Tibial nerve (tissue), 4 donors: ENCODE measurements around the gene NRN1L. TPM values are rescaled to one million over a fixed set of nuclear protein-coding genes. Genes with fewer than 3 reads are reported as not detected.

Experiments used
- DNase-seq, 2 donors: peaks; one replicate each; pipeline ENCODE4 v3.0.0-alpha.2; 2019; ENCODE audit warnings: low spot score in 2 of 2
- H3K27ac ChIP-seq, 4 donors: fragments of 200-600 bp; sonication (generic) in 3 of 4; one replicate each; pipeline ENCODE4 v1.5.1; 2017 to 2019; ENCODE audit warnings: mild to moderate bottlenecking in 1 of 4
- H3K27me3 ChIP-seq, 2 donors: fragments of 200-600 bp; sonication (generic) in 1 of 2; one replicate each; pipeline versions ENCODE4 v1.5.1 to v1.6.0; 2017 to 2019
- H3K36me3 ChIP-seq, 3 donors: fragments of 200-600 bp; sonication (generic); one replicate each; pipeline ENCODE4 v1.5.1; 2018 to 2019
- H3K4me1 ChIP-seq, 4 donors: fragments of 200-600 bp; sonication (generic) in 3 of 4; one replicate each; pipeline ENCODE4 v1.5.1; 2017 to 2019
- H3K4me3 ChIP-seq, 4 donors: fragments of 200-600 bp; sonication (generic) in 3 of 4; one replicate each; pipeline ENCODE4 v1.5.1; 2017 to 2019; ENCODE audit warnings: mild to moderate bottlenecking in 1 of 4, moderate library complexity in 1 of 4
- H3K9me3 ChIP-seq, 4 donors: fragments of 200-600 bp; sonication (generic) in 3 of 4; one replicate each; pipeline ENCODE4 v1.5.1; 2017 to 2019
- EP300 ChIP-seq, 2 donors: sonication (generic); formaldehyde crosslinking; IDR thresholded peaks; one replicate each; pipeline ENCODE4 v1.6.1; 2017; ENCODE audit warnings: antibody characterized with exemption in 2 of 2, mild to moderate bottlenecking in 1 of 2
- POLR2A ChIP-seq, 2 donors: fragments of 450-650 bp; IDR thresholded peaks; one replicate each; pipeline ENCODE4 v1.6.1; 2017; ENCODE audit warnings: antibody characterized with exemption in 2 of 2, mild to moderate bottlenecking in 2 of 2, moderate library complexity in 2 of 2
- WGBS, 2 donors: methylation state at CpG; one replicate each; pipeline ENCODE4 v1.1.5; 2018; 5-methylcytosine and 5-hydroxymethylcytosine counted together
- total RNA-seq, 4 donors: library from RNA; depleted of rRNA; stranded (reverse); fragments of >200 nt; gene quantifications; one replicate each; pipeline ENCODE4 v1.1.0, GENCODE V29; 2016
- TF ChIP-seq, protein P1 (sequence below), 5 experiments: fragments of 200-600 bp in 3 of 5; fragments of 450-650 bp in 2 of 5; sonication (generic) in 3 of 5; IDR thresholded peaks; one replicate each; pipeline ENCODE4 v1.5.1; 2016 to 2019; ENCODE audit warnings: antibody characterized with exemption in 5 of 5, mild to moderate bottlenecking in 3 of 5, moderate library complexity in 2 of 5

NRN1L gene
- total RNA-seq, 4 donors from 2014 or later, result 2.0 to 15.1 (median 3.9) TPM

DNA sequence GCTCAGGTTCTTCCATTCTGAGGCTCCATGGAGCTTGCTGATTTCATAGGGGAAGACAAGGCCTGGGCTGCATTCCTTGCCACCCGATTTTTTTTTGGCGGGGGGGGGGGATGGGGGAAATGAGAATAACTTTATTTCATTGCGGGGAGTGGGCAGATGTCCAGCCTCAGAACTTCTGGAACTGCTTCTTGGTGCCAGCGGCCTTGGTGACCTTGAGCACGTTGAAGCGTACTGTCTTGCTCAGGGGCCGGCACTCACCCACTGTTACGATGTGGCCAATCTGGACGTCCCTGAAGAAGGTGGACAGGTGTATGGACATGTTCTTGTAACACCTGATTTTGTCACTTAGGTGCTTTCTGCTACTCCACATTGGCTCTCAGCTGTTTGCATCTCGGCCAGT is 28.9 kb upstream of the NRN1L start:
- Histone ChIP-seq H3K36me3 (peaks cover 0 to under 1% (median 0%) of the 10 kb centered on the region in 3 donors), H3K27me3 (no peaks in the 10 kb centered on the region), H3K9me3 (no peaks in the 10 kb centered on the region), H3K27ac (peak overlapping the region in 1 of 4 donors; percentile 24), H3K4me1 (peaks cover 0 to 44% (median 20%) of the 10 kb centered on the region in 4 donors), H3K4me3 (no peak overlapping the region)
- TF ChIP-seq EP300 (IDR thresholded peaks at IDR 0.05), result no peak
- TF ChIP-seq, protein P1, sequence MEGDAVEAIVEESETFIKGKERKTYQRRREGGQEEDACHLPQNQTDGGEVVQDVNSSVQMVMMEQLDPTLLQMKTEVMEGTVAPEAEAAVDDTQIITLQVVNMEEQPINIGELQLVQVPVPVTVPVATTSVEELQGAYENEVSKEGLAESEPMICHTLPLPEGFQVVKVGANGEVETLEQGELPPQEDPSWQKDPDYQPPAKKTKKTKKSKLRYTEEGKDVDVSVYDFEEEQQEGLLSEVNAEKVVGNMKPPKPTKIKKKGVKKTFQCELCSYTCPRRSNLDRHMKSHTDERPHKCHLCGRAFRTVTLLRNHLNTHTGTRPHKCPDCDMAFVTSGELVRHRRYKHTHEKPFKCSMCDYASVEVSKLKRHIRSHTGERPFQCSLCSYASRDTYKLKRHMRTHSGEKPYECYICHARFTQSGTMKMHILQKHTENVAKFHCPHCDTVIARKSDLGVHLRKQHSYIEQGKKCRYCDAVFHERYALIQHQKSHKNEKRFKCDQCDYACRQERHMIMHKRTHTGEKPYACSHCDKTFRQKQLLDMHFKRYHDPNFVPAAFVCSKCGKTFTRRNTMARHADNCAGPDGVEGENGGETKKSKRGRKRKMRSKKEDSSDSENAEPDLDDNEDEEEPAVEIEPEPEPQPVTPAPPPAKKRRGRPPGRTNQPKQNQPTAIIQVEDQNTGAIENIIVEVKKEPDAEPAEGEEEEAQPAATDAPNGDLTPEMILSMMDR (IDR thresholded peaks at IDR 0.05), result no peak
- no peak for DNase-seq
- WGBS, 2 donors, result 56 to 60% methylated on average over 10 of the region's 10 CpGs

DNA sequence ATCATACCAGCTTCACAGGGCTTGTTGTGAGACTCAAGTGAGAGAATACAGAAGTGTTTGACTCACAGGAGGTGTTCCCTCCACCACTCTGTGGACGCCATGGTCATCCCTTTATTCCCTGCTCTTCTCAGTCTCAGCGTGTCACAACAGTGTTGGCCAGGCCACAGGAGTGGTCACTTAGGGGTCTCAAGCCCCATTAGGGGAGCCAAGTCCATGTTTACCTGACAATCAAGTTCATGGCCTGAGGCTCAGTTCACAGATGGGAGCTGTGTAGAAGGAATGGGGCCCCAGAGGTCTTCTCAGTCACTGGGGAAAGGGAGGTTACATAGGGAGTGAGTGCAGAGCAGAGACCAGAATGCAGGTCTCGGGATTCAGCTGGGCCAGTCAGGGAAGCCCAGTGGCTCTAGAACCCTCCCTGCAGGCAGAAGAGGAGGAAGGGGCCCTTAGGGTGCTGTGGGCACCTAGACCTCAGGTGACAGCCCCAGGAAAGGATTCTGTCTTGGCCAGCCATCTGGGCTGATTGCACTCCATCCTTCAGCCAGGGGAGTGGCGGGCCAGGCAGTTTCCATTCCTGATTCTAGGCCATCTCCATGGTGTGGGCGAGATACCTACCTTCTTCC is 27.6 kb upstream of the NRN1L start:
- Histone ChIP-seq H3K9me3 (no peaks in the 10 kb centered on the region), H3K36me3 (no peaks in the 10 kb centered on the region), H3K4me3 (no peak overlapping the region), H3K27ac (peak overlapping the region in 3 of 4 donors; percentile 62 to 85 (median 81)), H3K27me3 (no peaks in the 10 kb centered on the region), H3K4me1 (peaks cover 0 to 57% (median 24%) of the 10 kb centered on the region in 4 donors)
- DNase-seq, result no peak
- TF ChIP-seq EP300 (IDR thresholded peaks at IDR 0.05), result no peak
- no peak for TF ChIP-seq POLR2A (IDR thresholded peaks at IDR 0.05)
- TF ChIP-seq, protein P1 (IDR thresholded peaks at IDR 0.05), result no peak
- 88 to 97% methylated on average over 4 to 5 of the region's 5 CpGs for WGBS, 2 donors

DNA sequence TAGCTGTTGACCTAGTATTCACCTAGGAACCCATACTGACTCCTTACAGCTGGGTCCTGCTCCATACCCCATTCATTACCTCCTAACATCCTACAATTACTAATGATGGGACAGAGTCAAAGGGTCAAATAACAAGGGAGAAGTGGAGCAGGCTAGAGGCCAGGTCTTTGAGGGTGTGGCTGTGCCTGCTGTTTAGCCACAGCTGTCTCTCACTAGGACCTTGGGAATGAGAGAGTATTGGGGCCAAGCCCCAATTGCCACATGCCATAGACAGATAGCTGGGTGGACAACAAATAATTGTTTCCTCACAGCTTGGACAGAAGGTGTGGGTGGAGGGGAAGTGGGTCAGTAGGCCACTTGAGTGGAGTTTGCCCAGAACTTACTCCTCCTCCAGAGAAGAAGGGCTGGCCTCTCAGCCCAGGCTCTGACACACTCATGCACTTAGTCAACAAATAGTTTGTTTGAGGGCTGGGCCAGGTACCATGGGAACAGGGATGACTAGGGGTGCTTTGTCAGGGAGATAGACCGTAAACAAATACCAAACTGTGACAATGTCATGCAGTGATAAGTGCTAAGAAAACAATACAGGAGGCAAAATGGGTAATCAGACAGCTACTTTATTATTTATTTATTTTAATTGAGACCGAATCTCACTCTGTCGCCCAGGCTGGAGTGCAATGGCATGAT is 27.0 kb upstream of the NRN1L start:
- H3K27ac ChIP-seq, result peak overlapping the region; percentile 3 to 85 (median 76)
- 27 to 38% methylated on average over 3 of the region's 3 CpGs for WGBS, 2 donors
- H3K9me3 ChIP-seq, result no peaks in the 10 kb centered on the region
- no peaks in the 10 kb centered on the region for H3K36me3 ChIP-seq
- H3K27me3 ChIP-seq, result no peaks in the 10 kb centered on the region
- TF ChIP-seq, protein P1 (IDR thresholded peaks at IDR 0.05), result no peak
- TF ChIP-seq EP300 (IDR thresholded peaks at IDR 0.05), result peak; percentile 11 to 54
- no peak overlapping the region for H3K4me3 ChIP-seq
- DNase-seq, result peak; percentile 52 to 70
- peaks cover 0 to 63% (median 25%) of the 10 kb centered on the region in 4 donors for H3K4me1 ChIP-seq

DNA sequence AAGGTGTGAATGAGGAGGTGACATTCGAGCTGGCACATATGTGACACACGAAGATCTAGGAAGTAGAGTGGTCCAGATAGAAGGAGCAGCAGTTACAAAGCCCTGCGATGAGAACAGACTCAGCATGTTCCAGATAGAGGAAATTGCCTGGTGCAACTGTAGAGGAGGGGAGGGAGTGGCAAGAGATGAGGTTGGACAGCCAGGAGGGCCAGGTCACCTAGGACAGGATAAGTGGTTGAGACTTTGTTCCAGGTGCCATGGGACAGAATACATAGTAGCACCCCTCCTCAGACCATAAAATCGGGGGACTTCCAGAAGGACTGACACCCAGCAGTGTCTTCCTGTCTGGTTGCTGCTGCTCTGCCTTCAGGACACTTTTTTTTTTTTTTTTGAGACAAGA is 26.2 kb upstream of the NRN1L start:
- H3K36me3 ChIP-seq, result no peaks in the 10 kb centered on the region
- peaks cover 0 to 71% (median 29%) of the 10 kb centered on the region in 4 donors for H3K4me1 ChIP-seq
- H3K9me3 ChIP-seq, result no peaks in the 10 kb centered on the region
- peak overlapping the region; percentile 3 to 85 (median 76) for H3K27ac ChIP-seq
- DNase-seq, result no peak
- H3K4me3 ChIP-seq, result no peak overlapping the region
- H3K27me3 ChIP-seq, result no peaks in the 10 kb centered on the region
- 76 to 87% methylated on average over 4 of the region's 4 CpGs for WGBS, 2 donors
- no peak for TF ChIP-seq POLR2A (IDR thresholded peaks at IDR 0.05)
- no peak for TF ChIP-seq EP300 (IDR thresholded peaks at IDR 0.05)
- TF ChIP-seq, protein P1 (IDR thresholded peaks at IDR 0.05), result no peak
